ENCODE results near the gene SLC19A1.

DNA sequence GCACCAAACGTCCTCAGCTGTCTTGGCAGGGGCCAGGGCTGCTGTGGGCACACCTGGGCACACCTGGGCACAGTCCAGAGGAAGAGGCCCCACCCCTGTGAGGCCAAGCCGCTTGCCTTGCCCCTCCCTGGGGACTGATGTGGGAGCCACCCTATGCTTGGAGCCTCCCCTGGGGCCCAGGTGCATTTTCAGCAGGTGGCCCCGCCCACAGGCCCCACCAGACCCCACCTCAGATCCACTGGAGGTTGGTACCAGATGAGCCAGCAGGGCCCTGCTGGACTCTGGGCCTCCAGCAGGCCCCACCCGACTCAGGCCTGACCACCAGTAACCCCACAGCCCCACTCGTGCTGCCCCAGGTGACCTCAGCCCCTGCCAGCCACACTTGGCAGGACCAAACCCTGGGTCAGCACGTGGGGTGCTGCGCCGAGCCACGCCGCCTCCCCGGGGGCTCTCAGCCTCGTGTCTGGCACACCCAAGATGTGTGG is 8.8 kb downstream of the SLC19A1 start:
- TF ChIP-seq, protein P1, sequence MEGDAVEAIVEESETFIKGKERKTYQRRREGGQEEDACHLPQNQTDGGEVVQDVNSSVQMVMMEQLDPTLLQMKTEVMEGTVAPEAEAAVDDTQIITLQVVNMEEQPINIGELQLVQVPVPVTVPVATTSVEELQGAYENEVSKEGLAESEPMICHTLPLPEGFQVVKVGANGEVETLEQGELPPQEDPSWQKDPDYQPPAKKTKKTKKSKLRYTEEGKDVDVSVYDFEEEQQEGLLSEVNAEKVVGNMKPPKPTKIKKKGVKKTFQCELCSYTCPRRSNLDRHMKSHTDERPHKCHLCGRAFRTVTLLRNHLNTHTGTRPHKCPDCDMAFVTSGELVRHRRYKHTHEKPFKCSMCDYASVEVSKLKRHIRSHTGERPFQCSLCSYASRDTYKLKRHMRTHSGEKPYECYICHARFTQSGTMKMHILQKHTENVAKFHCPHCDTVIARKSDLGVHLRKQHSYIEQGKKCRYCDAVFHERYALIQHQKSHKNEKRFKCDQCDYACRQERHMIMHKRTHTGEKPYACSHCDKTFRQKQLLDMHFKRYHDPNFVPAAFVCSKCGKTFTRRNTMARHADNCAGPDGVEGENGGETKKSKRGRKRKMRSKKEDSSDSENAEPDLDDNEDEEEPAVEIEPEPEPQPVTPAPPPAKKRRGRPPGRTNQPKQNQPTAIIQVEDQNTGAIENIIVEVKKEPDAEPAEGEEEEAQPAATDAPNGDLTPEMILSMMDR (IDR thresholded peaks at IDR 0.05 in 8 of 11, conservative IDR thresholded peaks at IDR 0.05 in 3 of 11), result no peak
- TF ChIP-seq POLR2A (IDR thresholded peaks at IDR 0.05) (no peak), POLR2AphosphoS5 (IDR thresholded peaks at IDR 0.05) (no peak)
